Tibial artery (tissue), 4 donors: ENCODE data around the gene AP3S2.
A peak's percentile ranks its signal among the peaks of the same experiment; 100 is the strongest.

Source experiments
- DNase-seq, 2 donors: peaks; one replicate each; pipeline ENCODE4 v3.0.0-alpha.2; 2019
- H3K27ac ChIP-seq, 2 donors: fragments of 200-600 bp; sonication (generic) in 1 of 2; 1 replicate in 1 of 2; 2 replicates in 1 of 2; pipeline ENCODE4 v1.5.1; 2018 to 2019; ENCODE audit warnings: mild to moderate bottlenecking in 1 of 2
- H3K27me3 ChIP-seq, 2 donors: fragments of 200-600 bp; sonication (generic) in 1 of 2; one replicate each; pipeline versions ENCODE4 v1.5.1 to v1.6.0; 2016 to 2019
- H3K36me3 ChIP-seq, 3 donors: fragments of 200-600 bp; sonication (generic) in 2 of 3; one replicate each; pipeline ENCODE4 v1.5.1; 2016 to 2019; ENCODE audit warnings: mild to moderate bottlenecking in 2 of 3
- H3K4me1 ChIP-seq, 4 donors: fragments of 200-600 bp; sonication (generic) in 2 of 4; 1 replicate in 3 of 4; 2 replicates in 1 of 4; pipeline ENCODE4 v1.5.1; 2016 to 2019
- H3K4me3 ChIP-seq, 2 donors: fragments of 200-600 bp; sonication (generic) in 1 of 2; 1 replicate in 1 of 2; 2 replicates in 1 of 2; pipeline ENCODE4 v1.5.1; 2018 to 2019; ENCODE audit warnings: mild to moderate bottlenecking in 2 of 2
- H3K9me3 ChIP-seq, 3 donors: fragments of 200-600 bp; sonication (generic) in 1 of 3; one replicate each; pipeline ENCODE4 v1.5.1; 2016 to 2019
- intact Hi-C: fragments of 100-400 bp; cut with DNase I; formaldehyde crosslinking; loops from one replicate; pipeline ENCODE4 v1.15.0; 2023; ENCODE audit warnings: low total_unique reads
- TF ChIP-seq, protein P1 (sequence below), 2 experiments: fragments of 200-600 bp in 1 of 2; fragments of 450-650 bp in 1 of 2; IDR thresholded peaks; one replicate each; pipeline ENCODE4 v1.5.1; 2017 to 2019; ENCODE audit warnings: antibody characterized with exemption in 2 of 2, mild to moderate bottlenecking in 1 of 2, moderate library complexity in 1 of 2

Gene AP3S2

DNA sequence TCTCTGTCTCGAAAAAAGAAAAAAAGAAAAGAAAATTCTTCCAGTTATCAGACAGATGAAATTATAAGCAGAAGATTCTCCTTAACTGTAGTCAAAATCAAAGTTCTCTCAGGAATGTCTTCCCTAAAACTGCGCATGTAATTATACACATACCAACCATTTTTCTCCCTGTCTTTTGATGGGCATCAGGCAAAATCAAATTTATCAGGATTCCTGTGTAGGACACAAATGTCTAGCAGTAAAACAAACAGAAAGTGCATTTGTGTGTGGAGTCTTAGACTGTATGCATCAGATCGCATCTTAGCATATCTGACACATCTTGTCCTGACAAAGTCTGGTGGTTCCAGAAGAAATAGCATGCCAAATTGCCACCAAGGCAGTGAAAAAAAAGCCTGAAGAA lies 22.9 kb upstream of the AP3S2 start:
- Histone ChIP-seq H3K27ac (no peak overlapping the region), H3K9me3 (no peaks in the 10 kb centered on the region), H3K36me3 (no peaks in the 10 kb centered on the region), H3K4me3 (no peak overlapping the region), H3K27me3 (peaks cover 0 to 5% of the 10 kb centered on the region in 2 donors), H3K4me1 (peaks cover 0 to 12% (median 10%) of the 10 kb centered on the region in 4 donors)
- TF ChIP-seq, protein P1, sequence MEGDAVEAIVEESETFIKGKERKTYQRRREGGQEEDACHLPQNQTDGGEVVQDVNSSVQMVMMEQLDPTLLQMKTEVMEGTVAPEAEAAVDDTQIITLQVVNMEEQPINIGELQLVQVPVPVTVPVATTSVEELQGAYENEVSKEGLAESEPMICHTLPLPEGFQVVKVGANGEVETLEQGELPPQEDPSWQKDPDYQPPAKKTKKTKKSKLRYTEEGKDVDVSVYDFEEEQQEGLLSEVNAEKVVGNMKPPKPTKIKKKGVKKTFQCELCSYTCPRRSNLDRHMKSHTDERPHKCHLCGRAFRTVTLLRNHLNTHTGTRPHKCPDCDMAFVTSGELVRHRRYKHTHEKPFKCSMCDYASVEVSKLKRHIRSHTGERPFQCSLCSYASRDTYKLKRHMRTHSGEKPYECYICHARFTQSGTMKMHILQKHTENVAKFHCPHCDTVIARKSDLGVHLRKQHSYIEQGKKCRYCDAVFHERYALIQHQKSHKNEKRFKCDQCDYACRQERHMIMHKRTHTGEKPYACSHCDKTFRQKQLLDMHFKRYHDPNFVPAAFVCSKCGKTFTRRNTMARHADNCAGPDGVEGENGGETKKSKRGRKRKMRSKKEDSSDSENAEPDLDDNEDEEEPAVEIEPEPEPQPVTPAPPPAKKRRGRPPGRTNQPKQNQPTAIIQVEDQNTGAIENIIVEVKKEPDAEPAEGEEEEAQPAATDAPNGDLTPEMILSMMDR (IDR thresholded peaks at IDR 0.05), result no peak
- intact Hi-C loops, result no loop called here
- no peak for DNase-seq

DNA sequence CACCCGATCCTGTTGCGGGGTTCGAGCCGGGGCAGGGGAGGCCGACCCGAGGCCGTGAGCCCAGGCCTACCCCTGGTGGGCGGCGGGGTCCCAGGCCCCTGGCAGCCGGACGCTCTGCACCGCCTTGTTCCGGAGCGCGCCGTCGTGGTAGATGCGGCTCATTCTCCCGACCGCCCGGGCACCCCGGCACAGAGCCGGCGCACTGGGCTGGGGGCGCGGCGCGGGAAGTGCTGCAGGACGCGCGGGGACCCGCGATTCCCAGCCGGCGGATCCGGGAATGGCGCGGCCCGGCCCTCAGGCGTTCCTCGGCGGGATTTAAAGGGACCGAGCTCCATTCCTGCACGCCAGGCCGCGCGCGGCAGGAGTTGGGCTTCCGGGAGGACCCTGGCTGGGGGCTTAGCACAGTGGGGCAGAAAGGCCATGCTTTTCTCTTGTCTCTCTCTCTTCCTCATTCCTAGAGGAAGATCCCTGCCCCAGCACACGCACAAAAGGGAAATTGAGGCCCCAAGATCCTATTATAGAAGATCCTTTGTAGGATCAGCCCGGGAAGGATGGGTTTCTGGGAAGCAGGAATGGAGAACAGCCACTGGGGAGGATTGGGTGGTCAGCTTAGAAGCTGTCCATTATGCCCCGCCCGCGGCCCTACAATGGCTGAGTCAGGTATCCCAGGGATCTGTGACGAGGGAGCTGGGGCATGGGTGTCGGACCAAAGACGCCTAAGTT lies 19.0 kb upstream of the AP3S2 start, which contains the start of gene ARPIN:
TSS of gene ARPIN (minus strand) at position 279 of the 723 bp plus-strand sequence. CDS start at position 162, 117 bp downstream.
- peak; percentile 35 to 77 for DNase-seq
- intact Hi-C loops, result loop anchor here (5.0 kb wide), 1 partner anchor 154 kb away; no protein-coding TSS in a partner anchor
- H3K27me3 ChIP-seq, result no peaks in the 10 kb centered on the region
- H3K36me3 ChIP-seq, result peaks cover 0 to 24% (median 17%) of the 10 kb centered on the region in 3 donors
- TF ChIP-seq, protein P1 (IDR thresholded peaks at IDR 0.05), result no peak
- peak within 1 kb of the TSS; percentile 77 to 84 for H3K27ac ChIP-seq
- H3K4me1 ChIP-seq, result peaks cover 0 to 19% (median 15%) of the 10 kb centered on the region in 4 donors
- H3K9me3 ChIP-seq, result no peaks in the 10 kb centered on the region
- H3K4me3 ChIP-seq, result peak within 1 kb of the TSS; percentile 88 to 95

DNA sequence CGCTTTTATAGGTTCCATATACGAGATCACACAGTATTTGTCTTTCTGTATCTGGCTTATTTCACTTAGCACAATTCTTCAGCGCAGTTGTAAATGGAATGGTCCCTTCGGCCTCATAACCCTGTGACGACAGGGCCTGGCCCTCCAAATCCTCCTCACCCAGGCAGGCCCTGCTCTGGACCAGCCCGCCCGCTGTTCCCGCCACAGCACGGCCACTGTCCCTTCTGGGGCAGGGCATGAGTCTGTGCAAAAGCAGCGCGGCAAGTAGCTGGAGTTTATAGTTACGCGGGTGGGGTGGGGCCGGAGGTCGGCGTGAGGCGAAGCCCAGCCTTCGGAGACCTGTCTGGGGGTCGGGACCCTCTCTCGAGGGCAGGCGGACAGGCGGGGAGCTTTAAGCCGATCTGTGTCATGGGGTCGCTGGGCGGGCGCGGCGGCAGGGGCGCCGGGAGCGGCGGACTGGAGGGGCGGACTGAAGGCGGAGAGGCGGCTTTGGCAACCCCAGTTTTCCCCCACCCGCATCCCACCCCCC lies 18.4 kb upstream of the AP3S2 start:
- TF ChIP-seq, protein P1 (IDR thresholded peaks at IDR 0.05), result no peak
- intact Hi-C loops, result loop anchor here (5.0 kb wide), 1 partner anchor 155 kb away; no protein-coding TSS in a partner anchor
- DNase-seq, result peak; percentile 44 to 72

DNA sequence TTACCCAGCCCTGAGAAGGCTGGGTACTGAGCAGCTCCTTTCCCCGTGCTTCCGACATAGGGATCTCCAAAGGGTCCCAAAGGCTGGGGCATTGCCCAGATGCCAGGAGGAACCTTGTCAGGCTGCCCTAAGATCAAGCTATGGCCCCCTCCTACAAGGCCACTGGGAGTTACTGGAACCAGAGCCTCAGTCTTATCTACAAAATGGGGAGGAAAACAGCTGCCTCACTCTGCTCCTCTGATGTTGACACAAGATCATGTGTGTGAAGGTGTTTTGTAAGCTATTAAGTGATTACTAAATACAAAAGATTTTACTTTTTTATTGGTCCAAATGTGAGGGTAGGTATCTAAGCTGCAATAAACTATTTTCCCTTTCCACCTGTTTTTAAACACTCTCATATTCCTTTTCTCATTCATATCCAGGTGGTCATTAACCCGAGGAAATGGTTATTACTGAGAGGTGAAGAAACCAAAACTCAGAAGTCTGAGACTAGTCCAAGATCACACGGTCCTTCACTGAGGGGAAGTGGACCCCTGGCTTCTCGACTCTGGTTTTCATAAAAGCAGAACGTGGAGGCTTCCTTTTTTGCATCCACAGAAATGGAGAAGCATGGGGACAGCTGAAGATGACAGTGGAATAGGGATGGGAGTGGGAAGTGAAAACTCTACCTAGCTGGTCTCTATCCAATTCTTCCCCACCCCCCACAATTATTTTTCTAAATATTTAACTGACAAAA lies 17.3 kb upstream of the AP3S2 start:
- Histone ChIP-seq H3K27me3 (no peaks in the 10 kb centered on the region), H3K4me1 (peaks cover 0 to 19% (median 15%) of the 10 kb centered on the region in 4 donors), H3K27ac (no peak overlapping the region), H3K9me3 (no peaks in the 10 kb centered on the region), H3K4me3 (no peak overlapping the region), H3K36me3 (peaks cover 7 to 42% (median 18%) of the 10 kb centered on the region in 3 donors)
- TF ChIP-seq, protein P1 (IDR thresholded peaks at IDR 0.05), result no peak
- DNase-seq, result no peak
- intact Hi-C loops, result loop anchor here (5.0 kb wide), 1 partner anchor 156 kb away; no protein-coding TSS in a partner anchor

More for the DNA sequence above, 18.4 kb upstream of the AP3S2 start:
- Histone ChIP-seq H3K36me3 (peaks cover 0 to 30% (median 18%) of the 10 kb centered on the region in 3 donors), H3K4me1 (peaks cover 0 to 19% (median 15%) of the 10 kb centered on the region in 4 donors), H3K9me3 (no peaks in the 10 kb centered on the region), H3K4me3 (peak overlapping the region; percentile 88 to 95), H3K27ac (peak overlapping the region; percentile 77 to 84), H3K27me3 (no peaks in the 10 kb centered on the region)

DNA sequence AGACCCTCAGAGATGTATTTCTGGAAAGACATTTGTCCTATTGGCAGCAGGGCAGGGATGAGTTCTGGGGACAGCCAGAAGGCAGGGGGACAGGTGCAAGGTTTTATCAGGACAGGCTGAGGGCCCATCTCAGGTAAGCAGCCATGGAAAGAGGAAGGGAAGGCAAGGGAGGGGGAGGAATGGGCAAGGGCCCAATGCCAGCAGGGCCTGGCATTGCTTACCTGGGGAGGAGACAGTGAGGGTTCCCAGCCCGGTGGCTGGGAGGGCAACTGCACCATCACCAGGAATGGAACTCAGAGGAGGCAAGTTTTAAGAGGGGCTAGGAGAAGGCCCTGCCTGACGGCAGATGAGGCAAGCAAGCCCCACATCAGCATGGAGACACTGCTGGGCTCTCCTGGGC lies 15.8 kb upstream of the AP3S2 start:
- Histone ChIP-seq H3K27ac (no peak overlapping the region), H3K36me3 (peaks cover 7 to 49% (median 20%) of the 10 kb centered on the region in 3 donors), H3K9me3 (no peaks in the 10 kb centered on the region), H3K27me3 (no peaks in the 10 kb centered on the region), H3K4me1 (peaks cover 0 to 19% (median 15%) of the 10 kb centered on the region in 4 donors), H3K4me3 (no peak overlapping the region)
- TF ChIP-seq, protein P1 (IDR thresholded peaks at IDR 0.05), result no peak
- no peak for DNase-seq
- intact Hi-C loops, result loop anchor here (5.0 kb wide), 1 partner anchor 158 kb away; no protein-coding TSS in a partner anchor
